A204.1 (cell line): Measurements from ENCODE around the gene VWA1.
"Not testable (repeated sequence)": the region's sequence is repeated elsewhere in the genome, so short reads cannot be mapped to it uniquely, and the experiment has no call there.

Experiments used
- FAIRE-seq: peaks from 2 replicates; lab custom pipeline; 2012; peaks lifted over from hg19 to GRCh38; lab: Jason Lieb, UNC

Gene VWA1

DNA sequence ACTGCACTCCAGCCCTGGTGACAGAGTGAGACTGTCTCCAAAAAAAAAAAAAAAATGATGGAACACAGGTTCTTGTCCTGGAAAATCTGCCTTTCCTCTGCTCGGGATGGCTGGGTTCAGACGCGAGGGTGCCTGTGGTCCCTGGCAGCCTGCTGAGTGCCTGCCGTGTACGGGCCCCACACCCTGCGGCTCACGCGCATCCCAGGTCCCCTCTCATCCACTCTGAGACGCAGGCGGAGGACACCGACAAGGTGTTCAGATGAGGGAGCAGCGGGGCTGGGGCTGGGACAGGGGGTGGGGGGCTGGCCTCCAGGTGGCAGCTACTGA lies 10.1 kb upstream of the VWA1 start:
- FAIRE-seq = no peak

DNA sequence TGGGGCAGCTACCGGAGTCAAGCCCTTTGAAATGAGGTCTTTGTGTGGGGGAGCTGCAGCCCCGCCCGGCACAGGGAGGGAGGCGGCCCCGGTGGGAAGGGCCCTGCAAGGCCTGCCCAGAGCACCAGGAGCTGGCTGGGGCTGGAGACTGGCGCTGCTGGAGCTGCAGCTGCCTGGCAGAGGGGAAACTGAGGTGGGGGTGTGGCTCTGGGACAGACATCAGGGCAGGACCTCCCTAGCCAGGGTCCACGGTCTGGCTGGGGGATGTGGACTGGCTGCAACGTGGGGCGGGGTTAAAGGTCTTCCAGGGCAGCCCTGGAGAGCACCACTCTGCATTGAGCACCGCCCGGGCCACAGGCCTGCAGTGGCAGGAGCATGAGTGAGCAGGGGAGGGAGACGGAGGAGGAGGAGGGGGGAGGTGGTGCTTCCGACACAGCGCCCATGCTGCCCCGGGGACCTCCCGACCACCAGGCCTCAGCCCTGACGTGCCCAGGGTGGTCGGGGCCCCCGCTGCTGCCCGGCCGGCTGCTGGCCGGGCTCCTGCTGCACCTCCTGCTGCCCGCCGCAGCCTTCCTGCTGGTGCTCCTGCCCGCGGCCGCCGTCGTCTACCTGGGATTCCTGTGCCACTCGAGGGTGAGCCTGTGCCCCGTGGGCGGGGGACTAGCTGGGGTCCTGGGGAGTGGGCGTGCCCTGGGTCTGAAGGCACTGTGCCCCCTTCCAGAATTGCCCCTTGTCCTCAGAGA lies 9.6 kb upstream of the VWA1 start:
- no peak for FAIRE-seq

DNA sequence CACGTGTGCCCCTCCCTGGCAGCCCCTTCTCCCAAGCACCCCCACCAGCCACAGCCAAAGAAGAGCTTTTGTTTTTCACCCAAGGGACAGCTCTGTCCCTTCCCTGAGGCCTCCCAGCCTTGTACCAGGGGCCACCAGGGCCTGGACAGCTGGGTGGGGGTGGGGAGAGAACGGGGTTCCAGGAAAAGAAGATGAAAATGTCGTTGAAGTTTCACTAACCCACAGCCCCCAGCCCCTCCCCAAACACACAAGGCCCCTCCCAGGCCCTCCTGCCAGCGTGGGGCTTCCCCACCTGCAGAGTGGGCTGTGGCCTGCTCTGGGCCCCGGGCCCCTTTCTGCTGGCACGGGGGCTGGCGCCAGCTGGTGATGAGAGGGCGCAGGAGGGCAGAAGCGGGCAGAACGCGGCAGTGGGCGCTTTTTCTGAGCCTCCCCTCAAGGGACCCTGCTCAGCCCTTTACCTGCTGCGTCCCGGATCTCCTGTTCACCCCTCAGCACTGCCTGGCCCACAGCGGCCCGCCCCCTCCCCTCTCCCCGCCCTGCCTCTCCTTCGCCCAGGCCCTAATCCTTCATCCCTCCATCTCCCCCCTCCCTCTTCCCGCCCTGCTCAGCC lies 8.9 kb upstream of the VWA1 start:
- no peak for FAIRE-seq

DNA sequence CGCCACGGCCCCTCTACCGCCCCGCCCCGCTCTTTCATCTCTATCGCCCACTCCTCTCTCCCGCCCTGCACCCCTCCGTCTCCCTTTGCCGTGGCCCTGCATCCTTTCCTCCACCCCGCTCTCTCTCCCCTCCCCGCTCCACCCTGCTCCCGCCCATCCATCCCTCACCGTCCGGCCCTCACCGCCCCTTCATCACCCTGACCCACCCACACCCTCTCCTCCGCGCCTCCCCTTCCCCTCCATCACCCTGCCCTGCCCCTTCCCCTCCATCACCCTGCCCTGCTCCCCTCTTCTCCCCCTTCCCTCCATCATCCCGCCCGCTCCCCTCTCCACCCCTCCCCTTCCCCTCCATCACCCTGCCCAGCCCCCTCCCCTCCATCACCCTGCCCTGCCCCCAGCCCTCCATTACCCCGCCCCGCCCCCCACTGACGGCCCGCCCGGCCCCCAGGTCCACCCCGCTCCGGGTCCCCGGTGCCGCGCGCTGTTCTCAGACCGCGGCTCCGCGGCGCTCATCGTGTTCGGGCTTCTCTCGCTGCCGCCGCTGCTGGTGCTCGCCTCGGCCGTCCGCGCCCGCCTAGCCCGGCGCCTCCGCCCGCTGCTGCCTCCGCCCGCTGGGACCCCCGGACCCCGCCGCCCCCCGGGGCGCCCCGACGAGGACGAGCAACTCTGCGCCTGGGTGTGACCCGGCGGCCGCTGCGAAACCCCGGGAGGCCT lies 8.2 kb upstream of the VWA1 start:
- no peak for FAIRE-seq

DNA sequence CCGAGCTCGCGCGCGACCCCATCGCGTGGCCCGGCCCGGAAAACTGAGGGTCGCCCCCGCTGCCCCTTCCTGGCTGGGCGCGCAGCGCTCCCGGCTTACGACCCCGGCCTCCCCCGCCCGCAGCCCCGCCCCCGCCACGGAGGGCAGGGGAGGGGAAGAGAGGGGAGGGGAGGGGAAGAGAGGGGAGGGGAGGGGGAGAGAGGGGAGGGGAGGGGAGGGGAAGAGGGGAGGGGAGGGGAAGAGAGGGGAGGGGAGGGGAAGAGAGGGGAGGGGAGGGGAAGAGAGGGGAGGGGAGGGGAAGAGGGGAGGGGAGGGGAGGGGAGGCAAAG lies 7.7 kb upstream of the VWA1 start:
- no peak for FAIRE-seq

DNA sequence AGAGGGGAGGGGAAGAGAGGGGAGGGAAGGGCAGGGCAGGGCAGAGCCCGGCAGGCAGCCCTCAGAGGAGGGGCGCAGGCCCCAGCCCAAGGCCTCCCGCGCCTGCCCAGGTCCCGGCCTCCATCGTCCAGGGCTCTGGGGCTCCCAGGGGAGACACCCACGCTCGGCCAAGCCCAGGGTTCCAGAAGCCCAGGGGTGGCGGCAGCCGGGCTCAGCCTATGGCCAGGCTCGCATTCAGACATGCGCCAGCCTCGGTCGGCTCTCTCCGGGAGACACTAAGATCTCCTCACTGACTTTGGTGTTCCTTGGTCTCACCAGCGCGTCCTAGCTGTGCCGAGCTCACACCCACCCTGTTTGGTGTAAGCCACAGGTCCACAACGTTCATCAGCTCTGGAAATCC lies 7.3 kb upstream of the VWA1 start:
- no peak for FAIRE-seq

DNA sequence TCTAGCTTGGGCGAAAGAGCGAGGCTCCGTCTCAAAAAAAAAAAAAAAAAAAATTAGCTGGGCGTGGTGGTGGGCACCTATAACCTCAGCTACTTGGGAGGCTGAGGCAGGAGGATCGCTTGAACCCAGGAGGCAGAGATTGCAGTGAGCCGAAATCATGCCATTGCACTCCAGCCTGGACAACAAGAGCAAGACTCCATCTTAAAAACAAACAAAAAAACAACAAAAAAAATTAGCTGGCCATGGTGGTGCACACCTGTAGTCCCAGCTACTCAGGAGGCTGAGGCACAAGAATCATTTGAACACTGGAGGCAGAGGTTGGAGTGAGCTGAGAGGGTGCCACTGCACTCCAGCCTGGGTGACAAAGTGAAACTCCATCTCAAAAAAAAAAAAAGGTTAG lies 6.5 kb upstream of the VWA1 start:
- FAIRE-seq = not testable (repeated sequence)

DNA sequence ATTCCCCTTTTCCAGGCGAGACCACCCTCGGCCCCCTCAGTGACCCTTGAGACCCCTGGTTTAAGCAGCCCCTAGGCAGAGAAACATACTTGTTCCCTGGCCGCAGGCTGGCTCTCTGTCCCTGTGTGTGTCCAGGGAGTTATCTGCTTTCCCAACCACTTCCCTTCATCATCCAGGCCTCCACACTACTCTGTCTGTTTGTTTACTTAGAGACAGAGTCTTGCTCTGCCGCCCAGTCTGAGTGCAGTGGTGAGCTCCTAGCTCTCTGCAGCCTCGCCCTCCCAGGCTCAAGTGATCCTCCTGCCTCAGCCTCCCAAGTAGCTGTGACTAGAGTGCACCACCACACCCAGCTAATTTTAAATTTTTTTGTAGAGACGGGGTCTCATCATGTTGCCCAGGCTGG lies 5.8 kb upstream of the VWA1 start:
- no peak for FAIRE-seq

DNA sequence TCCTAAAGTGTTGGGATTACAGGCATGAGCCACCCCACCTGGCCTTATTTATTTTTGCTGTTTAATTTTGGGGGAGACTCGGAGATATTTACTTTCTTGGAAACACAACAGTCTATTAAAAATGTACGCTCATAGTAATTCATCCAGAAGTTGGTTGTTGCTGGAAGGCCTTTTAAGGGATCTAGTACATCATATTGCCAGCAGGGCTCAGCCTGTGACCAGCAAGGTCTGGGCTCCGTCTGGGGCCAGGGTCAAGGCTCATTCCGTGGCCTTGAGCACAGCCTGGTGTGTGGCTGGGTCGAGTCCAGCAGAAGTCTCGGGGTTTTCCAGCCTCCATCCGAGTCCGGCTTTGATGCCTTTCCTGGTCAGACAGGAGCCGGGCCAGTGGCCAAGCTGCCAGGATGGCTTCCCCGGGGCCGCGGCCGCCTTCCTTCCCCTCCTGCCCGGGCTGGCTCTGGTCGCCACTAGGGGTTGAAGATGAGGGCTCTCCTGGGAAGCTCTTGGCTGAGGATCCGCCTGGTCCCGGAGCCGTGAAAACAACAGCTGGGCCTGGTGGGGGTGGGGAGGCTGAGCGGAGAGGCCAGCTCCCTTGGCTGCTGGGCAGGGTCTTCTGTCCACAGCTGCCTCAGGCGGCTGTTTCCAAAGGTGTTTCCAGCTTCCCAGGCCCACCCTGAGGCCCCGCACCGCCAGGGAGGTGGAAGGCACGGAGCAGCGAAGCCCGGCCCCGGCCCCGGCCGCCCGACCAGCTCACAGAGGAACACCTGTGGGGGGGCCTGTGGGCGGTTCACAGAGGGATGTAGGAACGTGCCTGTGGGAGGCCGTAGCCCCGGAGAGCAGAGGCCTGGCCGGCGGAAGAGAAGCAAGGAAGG lies 5.1 kb upstream of the VWA1 start:
- FAIRE-seq = no peak

DNA sequence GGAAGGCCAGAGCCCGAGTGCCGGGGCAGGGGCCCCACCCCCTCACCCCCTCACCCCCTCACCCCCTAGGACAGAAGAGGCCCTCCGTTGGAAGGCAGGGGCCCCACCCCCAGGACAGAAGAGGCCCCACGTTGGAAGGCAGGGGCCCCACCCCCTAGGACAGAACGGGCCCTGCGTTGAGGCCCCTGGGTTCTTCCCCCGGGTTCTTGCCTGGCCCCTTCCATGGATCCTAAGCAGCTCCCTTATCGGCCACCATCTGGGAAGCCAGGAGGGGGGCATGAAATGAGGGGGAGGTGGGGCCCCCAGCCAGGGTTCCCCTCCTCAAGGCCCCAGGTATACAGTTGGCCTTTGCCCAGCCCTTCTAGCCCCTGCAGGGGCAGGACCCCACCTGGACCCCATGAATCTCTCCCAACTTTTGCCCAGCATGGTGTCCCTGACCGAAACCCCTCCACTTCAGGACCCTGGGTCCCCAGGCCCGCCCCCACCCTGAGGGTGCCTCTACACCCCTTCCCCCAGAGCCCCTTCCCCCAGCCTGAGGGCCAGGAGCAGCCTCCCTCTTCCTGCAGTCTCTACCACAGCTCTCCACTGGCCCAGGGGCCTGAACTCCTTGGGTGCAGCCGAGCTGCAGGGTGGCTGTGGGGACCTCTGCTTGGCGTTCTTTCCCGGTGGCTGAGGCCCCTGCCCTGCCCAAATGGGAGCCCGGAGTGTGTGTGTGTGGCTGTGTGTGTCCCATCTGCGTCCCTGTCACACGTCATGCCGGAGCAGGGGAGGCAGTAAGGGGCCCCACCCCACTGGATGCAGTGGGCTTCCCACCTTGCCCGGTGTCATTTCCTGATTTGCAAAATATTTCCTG lies 4.3 kb upstream of the VWA1 start:
- FAIRE-seq = no peak

DNA sequence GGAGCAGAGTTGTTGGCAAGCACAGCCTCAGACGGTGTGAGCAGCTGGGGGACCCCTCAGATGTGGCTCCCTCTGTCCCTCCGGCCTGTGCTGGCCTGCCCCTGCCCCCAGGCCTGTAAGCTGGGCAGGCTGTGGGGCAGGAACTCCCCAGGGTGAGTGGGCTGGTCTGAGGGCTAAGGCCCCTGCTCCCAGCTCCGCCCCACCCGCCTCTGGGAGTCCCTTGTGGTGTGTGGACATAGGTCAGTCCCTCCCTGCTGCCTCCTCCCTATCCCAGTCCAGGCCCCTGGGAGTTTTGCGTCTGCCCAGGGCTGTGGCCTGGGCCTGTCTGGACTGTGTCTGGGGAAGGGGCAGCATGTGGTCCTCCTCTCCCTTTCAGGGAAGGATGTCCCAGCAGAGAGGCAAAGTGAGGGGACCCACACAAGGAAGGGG lies 3.6 kb upstream of the VWA1 start:
- no peak for FAIRE-seq

DNA sequence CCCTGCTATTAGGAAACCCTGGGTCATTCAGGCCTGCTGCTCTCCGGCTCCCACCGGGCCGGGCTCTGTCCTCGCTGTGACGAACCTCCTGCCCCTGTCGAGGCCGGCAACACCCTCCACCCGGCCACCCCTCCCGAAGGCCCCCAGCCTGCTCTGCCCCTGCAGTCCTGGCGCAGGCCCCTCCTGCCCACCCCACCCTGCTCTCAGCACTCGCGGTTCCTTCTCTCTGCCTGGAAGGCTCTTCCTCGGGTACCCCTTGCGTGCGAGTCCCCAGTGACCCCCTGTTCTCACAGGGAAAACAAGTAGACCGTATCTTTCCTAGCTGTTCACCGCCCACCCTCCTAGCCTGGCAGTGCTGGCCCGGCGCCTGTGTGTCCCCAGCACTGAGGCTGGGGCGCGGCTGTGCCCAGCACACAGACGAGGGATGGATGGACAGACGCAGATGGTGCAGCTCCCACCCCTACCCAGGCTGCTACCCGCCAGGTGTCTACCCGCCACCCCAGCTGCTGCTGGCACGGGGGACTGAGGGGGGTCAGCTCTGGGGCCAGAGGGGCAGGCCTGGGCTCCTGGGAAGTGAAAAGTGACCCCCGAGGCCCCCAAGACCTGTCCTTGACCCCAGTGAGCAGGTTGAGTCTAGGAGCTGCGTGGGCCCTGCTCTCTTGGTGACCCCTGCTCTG lies 3.1 kb upstream of the VWA1 start:
- no peak for FAIRE-seq

DNA sequence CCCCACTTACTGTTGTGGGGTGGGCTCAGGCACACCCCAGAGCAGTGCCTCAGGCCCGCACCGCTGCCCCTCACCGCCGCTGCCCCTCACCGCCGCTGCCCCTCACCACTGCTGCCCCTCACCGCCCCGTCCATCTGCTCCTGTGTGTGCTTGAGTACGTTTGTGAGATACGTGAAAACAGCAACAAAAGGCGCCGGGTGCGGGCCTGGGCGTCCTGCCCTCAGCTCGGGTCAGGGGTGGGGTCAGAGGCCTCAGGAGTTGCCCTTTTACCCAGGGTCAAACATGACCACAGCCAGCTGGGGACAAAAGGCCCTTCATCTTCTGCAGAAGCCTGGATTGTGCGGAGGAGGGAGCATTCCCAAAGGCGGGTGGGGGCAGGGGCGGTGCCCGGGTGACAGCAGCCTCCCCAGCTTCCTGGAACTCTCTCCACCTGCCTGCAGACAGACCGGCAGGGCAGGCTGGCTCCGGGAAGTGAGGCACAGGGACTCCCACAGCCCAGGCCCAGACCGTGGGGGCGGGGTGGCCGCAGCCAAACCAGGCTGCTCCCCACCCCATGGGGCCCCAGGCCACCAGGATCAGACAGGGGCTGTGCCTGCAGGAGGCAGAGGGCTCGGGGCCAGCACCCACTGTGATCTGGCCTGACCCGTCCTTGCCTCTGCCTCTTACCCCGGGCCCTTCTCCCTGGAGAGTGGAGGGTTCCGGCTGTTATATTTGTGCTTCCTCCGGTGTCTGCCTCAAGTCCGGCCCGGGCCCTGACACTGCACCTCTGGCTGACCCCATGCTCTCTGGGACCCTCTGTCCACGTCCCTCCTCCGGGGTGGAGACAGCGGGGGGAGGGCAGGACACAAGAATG lies 2.3 kb upstream of the VWA1 start:
- FAIRE-seq = no peak

DNA sequence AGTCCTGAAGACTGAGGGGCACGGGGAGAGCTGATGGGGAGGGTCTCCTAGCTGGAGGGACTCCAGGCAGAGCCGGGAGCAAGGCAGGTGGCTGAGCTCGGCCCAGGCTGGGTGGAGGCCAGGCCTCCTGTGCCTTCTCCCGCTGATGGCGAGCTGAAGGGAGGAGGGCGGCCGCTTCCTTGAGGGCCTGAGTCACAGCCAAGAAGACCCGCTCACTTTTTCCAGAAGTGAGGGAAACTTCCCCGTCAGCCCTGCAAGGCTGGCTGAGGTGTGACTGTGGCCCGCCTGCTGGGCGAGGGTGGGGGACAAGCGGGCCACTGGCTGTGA lies 1.7 kb upstream of the VWA1 start:
- FAIRE-seq = no peak

DNA sequence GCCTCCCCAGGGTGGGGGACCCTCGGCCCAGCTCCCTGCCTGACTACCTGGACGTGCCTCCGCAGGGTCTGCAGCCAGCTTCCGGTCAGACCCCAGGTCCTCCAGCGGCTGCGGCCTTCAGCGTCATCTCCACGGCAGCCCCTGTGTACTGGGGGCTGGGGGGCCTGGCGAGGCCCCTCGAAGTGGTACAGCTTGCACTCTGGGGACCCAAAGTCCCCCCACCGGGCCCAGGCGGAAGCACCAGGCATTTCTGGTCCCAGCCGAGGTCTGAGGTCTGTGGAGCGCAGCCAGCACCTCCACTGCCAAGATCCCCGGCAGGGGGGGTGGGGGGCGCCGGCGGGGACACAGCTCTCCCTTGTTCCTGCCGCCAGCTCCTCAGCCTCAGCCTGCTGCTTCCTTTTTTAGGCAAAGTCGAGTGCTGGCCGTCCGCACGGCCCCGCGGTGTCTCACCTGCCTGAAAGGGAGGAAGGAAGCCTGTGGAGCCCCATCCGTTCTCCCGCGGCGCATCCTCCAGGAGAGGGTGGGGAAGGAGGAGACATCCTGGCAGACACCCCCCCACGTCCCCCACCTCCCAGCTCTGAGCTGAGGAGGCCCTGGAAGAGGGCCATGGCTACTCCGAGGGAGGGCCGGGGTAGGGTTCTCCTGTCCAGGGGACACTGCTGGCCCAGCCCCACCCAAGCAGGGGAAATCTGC lies 1.2 kb upstream of the VWA1 start:
- FAIRE-seq = no peak

DNA sequence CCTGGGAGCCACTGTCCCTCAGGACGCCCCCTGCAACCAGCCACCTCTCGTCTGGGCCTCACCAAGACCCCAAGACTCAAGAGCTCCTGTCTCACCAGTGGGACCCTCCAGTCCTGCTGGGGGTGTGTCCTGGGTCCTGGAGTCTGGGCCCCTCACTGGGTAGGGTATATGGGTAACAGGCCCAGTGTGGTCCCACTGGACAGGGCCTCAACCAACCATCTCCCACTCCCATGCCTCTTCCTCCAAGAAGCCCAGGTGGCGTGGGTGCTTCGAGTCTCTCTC lies 725 bp upstream of the VWA1 start:
- no peak for FAIRE-seq

DNA sequence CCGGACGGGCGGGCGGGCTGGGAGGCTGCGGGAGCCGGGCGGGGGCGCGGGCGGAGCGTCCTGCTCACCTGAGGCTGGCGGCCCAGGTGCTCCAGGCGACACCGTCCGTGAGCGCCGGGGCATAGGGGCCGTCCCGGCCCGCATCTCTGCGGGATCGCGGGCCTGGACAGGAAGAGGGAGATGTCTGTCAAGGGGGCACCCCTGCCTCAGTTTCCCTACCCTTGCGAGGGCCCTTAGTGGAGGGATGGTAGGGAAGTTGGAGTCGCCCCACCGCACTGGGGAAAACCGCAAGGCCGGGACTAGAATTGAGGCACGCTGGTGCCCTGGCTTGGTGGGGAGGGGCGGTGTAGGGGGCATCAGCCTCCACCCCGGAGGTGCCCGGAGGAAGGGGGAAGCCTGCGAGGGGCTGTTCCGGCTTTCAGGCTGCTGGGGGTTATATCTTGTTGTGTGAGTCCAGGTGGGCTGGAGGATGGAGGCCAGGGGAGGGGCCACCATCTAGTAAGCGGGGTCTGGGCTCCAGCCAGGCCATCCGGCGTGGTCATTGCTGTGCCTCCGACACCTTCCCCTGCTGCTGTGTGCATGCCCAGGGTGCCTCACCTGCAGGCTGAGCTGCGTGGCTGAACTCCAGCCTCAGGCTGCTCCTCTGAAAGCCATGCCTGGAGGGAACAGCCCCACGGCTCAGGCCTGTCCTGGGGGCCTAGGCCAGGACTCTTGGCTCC lies 580 bp downstream of the VWA1 start:
- FAIRE-seq = no peak

DNA sequence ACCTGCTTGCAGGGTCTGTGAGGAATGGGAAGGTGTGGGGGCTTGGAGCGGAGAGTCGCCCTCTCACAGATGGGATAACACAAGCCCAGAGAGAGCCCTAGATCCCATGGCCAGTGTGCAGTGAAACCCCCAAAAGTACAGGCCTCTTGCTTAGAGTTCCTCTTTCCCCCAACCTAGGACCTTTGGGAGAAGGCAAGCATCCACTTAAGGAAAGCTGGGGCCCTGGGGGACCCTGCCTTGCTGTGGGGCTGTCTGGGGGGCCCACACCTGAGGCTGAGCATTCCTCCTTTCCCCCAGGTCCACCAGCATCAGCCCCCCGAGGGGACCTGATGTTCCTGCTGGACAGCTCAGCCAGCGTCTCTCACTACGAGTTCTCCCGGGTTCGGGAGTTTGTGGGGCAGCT lies 1.1 kb downstream of the VWA1 start:
- no peak for FAIRE-seq

DNA sequence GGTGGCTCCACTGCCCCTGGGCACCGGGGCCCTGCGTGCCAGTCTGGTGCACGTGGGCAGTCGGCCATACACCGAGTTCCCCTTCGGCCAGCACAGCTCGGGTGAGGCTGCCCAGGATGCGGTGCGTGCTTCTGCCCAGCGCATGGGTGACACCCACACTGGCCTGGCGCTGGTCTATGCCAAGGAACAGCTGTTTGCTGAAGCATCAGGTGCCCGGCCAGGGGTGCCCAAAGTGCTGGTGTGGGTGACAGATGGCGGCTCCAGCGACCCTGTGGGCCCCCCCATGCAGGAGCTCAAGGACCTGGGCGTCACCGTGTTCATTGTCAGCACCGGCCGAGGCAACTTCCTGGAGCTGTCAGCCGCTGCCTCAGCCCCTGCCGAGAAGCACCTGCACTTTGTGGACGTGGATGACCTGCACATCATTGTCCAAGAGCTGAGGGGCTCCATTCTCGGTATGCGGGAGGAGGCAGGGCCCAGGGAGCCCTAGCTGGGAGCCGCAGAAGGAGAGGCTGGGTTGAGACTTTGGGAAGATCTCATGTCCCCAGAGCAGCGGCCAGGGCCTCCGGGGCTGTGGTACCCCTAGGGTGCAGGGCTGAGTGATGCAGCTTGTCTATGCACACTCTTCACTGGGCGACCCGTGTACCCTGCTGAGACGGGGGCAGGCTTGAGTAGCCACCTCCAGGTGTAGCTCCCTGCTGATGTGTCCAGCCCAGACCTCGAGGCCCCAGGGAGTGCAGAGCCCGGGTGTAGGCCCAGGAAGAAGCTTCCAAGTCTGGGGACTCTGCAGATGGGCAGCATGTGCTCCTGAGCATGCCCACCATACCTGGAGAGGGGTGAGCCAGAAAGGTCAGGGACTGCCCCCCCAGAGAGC lies 1.8 kb downstream of the VWA1 start:
- no peak for FAIRE-seq
